HCT116 (cell line): ENCODE measurements around the gene CC2D2B. TPM values are rescaled to one million over a fixed set of nuclear protein-coding genes. Genes with fewer than 3 reads are reported as not detected.
"Not testable (repeated sequence)": the region's sequence is repeated elsewhere in the genome, so short reads cannot be mapped to it uniquely, and the experiment has no call there.

Experiments
- ATAC-seq: fragments of 200-7000 bp; cut with Tn5 transposase; 2 replicates; pipeline ENCODE4 v1.9.1; 2020; ENCODE audit warnings: mild to moderate bottlenecking, moderate library complexity
- BruUV-seq: library from RNA; stranded (reverse); fragments of 400-500 nt; replicated peaks from 2 replicates; lab custom pipeline; 2021; lab: Mats Ljungman, UMichigan
- CTCF ChIA-PET: fragments of 300-600 bp; sonication (Branson Sonifier 250); formaldehyde crosslinking; loops from one replicate; lab custom pipeline; 2021; ENCODE audit warnings: antibody characterized with exemption; lab: Charles Lee
- POLR2A ChIA-PET: fragments of 300-600, 350-600 bp; sonication (Branson Sonifier 250); formaldehyde crosslinking; loops from one replicate; lab custom pipeline; 2021; ENCODE audit warnings: antibody characterized with exemption; lab: Charles Lee
- RAD21 ChIA-PET, 2 experiments: fragments of 300-600 bp; sonication (Branson Sonifier 250); formaldehyde crosslinking; loops; one replicate each; lab custom pipeline; 2023; ENCODE audit warnings: low total read pairs in 2 of 2; ENCODE audit not compliant: uncharacterized antibody in 2 of 2, unreplicated experiment in 2 of 2, low non-redundant PET in 1 of 2; lab: Charles Lee
- DNase-seq: peaks from one replicate; pipeline ENCODE4 v3.0.0-alpha.2; 2010; ENCODE audit warnings: low read depth, low spot score
- H2AFZ ChIP-seq: fragments of 200-600 bp; shearing (Covaris generic), sonication (generic); 2 replicates; pipeline ENCODE4 v1.6.1; 2017; ENCODE audit warnings: low read depth, mixed run types, mixed read lengths, antibody characterized with exemption, low read length; ENCODE audit not compliant: poor library complexity, severe bottlenecking
- H3K27ac ChIP-seq: 2 replicates; pipeline ENCODE4 v1.5.1; 2012; ENCODE audit warnings: low read depth, low read length
- H3K27me3 ChIP-seq: fragments of 200-600 bp; sonication (generic); 2 replicates; pipeline ENCODE4 v1.6.1; 2016; ENCODE audit warnings: mixed run types, low read length, mixed read lengths; ENCODE audit not compliant: insufficient read depth
- H3K36me3 ChIP-seq, 2 experiments: fragments of 200-500 bp in 1 of 2; fragments of 200-600 bp in 1 of 2; sonication (Bioruptor generic) in 1 of 2; sonication (generic) in 1 of 2; 2 replicates each; pipeline versions ENCODE4 v1.5.1 to v1.6.1; 2014 to 2016; ENCODE audit warnings: low read length in 2 of 2, inconsistent platforms in 1 of 2, mixed read lengths in 1 of 2, mixed run types in 1 of 2; ENCODE audit not compliant: insufficient read depth in 2 of 2, control insufficient read depth in 1 of 2
- H3K4me1 ChIP-seq, 2 experiments: fragments of 200-600 bp in 1 of 2; sonication (generic) in 1 of 2; 2 replicates each; pipeline versions ENCODE4 v1.5.1 to v1.6.1; 2012 to 2017; ENCODE audit warnings: low read length in 2 of 2, inconsistent platforms in 1 of 2, mild to moderate bottlenecking in 1 of 2, mixed read lengths in 1 of 2, mixed run types in 1 of 2, moderate library complexity in 1 of 2; ENCODE audit not compliant: insufficient read depth in 2 of 2, control insufficient read depth in 1 of 2
- H3K4me2 ChIP-seq: fragments of 200-600 bp; sonication (generic); 2 replicates; pipeline ENCODE4 v1.6.1; 2017; ENCODE audit warnings: mixed run types, low read length, mixed read lengths
- H3K4me3 ChIP-seq, 2 experiments: fragments of 200-600 bp in 1 of 2; sonication (generic) in 1 of 2; replicated peaks in 1 of 2; 2 replicates each; pipeline ENCODE4 v1.5.1; 2011 to 2016; ENCODE audit warnings: low read length in 2 of 2, control low read depth in 1 of 2, low read depth in 1 of 2, mild to moderate bottlenecking in 1 of 2, mixed read lengths in 1 of 2, mixed run types in 1 of 2
- H3K79me2 ChIP-seq: fragments of 200-600 bp; sonication (generic); 2 replicates; pipeline ENCODE4 v1.6.1; 2017; ENCODE audit warnings: mild to moderate bottlenecking, mixed run types, low read length, moderate library complexity, mixed read lengths; ENCODE audit not compliant: insufficient read depth
- H3K9ac ChIP-seq: fragments of 200-600 bp; sonication (generic); 2 replicates; pipeline ENCODE4 v1.6.1; 2016; ENCODE audit warnings: low read length, mixed read lengths
- H3K9me2 ChIP-seq: fragments of 200-600 bp; sonication (generic), shearing (Covaris generic); 2 replicates; pipeline ENCODE4 v1.6.1; 2017; ENCODE audit warnings: mixed run types, mild to moderate bottlenecking, moderate library complexity; ENCODE audit not compliant: insufficient read depth
- H3K9me3 ChIP-seq, 2 experiments: fragments of 200-500 bp in 1 of 2; fragments of 200-600 bp in 1 of 2; sonication (Bioruptor generic) in 1 of 2; sonication (generic) in 1 of 2; 2 replicates each; pipeline ENCODE4 v1.6.1; 2014 to 2017; ENCODE audit warnings: low read length in 2 of 2, mixed read lengths in 2 of 2, inconsistent platforms in 1 of 2, low read depth in 1 of 2, mild to moderate bottlenecking in 1 of 2, mixed run types in 1 of 2, moderate library complexity in 1 of 2; ENCODE audit not compliant: control insufficient read depth in 1 of 2, insufficient read depth in 1 of 2
- H4K20me1 ChIP-seq: fragments of 200-600 bp; sonication (generic), shearing (Covaris generic); 2 replicates; pipeline ENCODE4 v1.6.1; 2017; ENCODE audit warnings: mixed run types, mild to moderate bottlenecking, moderate library complexity; ENCODE audit not compliant: insufficient read depth
- ATF3 ChIP-seq: IDR thresholded peaks from 2 replicates; pipeline ENCODE4 v1.6.1; 2012
- EGR1 ChIP-seq: IDR thresholded peaks from 2 replicates; pipeline ENCODE4 v1.6.1; 2012; ENCODE audit warnings: low read depth
- EZH2 ChIP-seq: fragments of 200-600 bp; sonication (generic); IDR thresholded peaks from 2 replicates; pipeline ENCODE4 v1.6.1; 2017; ENCODE audit warnings: antibody characterized with exemption, mixed run types
- MAX ChIP-seq: IDR thresholded peaks from 2 replicates; pipeline ENCODE4 v1.6.1; 2012
- POLR2A ChIP-seq: IDR thresholded peaks from 2 replicates; pipeline ENCODE4 v1.7.0; 2011; ENCODE audit warnings: borderline replicate concordance; ENCODE audit not compliant: insufficient read depth, insufficient read length; ENCODE audit errors: extremely low read depth
- RAD21 ChIP-seq: IDR thresholded peaks from 2 replicates; pipeline ENCODE4 v1.6.1; 2012; ENCODE audit warnings: low read depth, mild to moderate bottlenecking
- SP1 ChIP-seq: IDR thresholded peaks from 2 replicates; pipeline ENCODE4 v1.6.1; 2012; ENCODE audit warnings: low read depth
- ZBTB33 ChIP-seq: IDR thresholded peaks from 2 replicates; pipeline ENCODE4 v1.6.1; 2011; ENCODE audit warnings: mild to moderate bottlenecking, low read length, moderate library complexity; ENCODE audit not compliant: insufficient replicate concordance; ENCODE audit errors: extremely low read depth
- intact Hi-C: fragments of 100-400 bp; cut with micrococcal nuclease; formaldehyde crosslinking; loops from 2 replicates; pipeline ENCODE4 v1.10.0; 2022
- total RNA-seq: library from RNA; stranded (reverse); gene quantifications from one replicate; pipeline ENCODE4 v1.2.1, GENCODE V29; 2021; ENCODE audit not compliant: unreplicated experiment

The CC2D2B gene
- total RNA-seq, 1 experiment from 2014 or later: 0.20 TPM

DNA sequence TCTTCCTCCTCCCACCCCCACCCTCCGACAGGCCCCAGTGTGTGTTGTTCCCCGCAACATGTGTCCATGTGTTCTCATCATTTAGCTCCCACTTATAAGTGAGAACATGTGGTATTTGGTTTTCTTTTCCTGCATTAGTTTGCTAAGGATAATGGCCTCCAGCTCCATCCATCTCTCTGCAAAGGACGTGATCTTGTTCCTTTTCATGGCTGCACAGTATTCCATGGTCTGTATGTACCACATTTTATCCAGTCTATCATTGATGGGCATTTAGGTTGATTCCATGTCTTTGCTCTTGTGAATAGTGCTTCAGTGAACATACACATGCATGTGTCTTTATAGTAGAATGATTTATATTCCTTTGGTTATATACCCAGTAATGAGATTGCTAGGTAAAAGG is 140.2 kb downstream of the CC2D2B start:
- H3K4me3 ChIP-seq, ATAC-seq, H3K36me3 ChIP-seq, H3K9me3 ChIP-seq, H3K27me3 ChIP-seq, RAD21 ChIA-PET, DNase-seq, BruUV-seq, H3K4me2 ChIP-seq, H3K9me2 ChIP-seq, H2AFZ ChIP-seq, H4K20me1 ChIP-seq, POLR2A ChIA-PET, H3K9ac ChIP-seq, H3K27ac ChIP-seq: not testable (repeated sequence)
- peaks cover 5 to 12% of the 10 kb centered on the region in 2 experiments for H3K4me1 ChIP-seq
- CTCF ChIA-PET: interaction anchor here (1.2 kb wide), 1 partner anchor 31 kb away, joined by 3 read pairs; no protein-coding TSS in a partner anchor
- intact Hi-C loops: loop anchor here (10.0 kb wide), 1 partner anchor 247 kb away; no protein-coding TSS in a partner anchor
- peaks cover 67% of the 10 kb centered on the region for H3K79me2 ChIP-seq

GRCh38 chr10:96049340-96049739 is 141.6 kb downstream of the CC2D2B start:
- intact Hi-C loops: loop anchor here (10.0 kb wide), 1 partner anchor 245 kb away; no protein-coding TSS in a partner anchor
- no peak overlapping the region for H3K9ac ChIP-seq
- no peak overlapping the region for H3K4me2 ChIP-seq
- no peak for ATAC-seq
- ChIA-PET POLR2A (no interaction called here), RAD21 (no interaction called here), CTCF (no interaction called here)
- no peaks in the 10 kb centered on the region for H3K27me3 ChIP-seq
- H3K4me3 ChIP-seq: no peak overlapping the region
- peaks cover 5 to 8% of the 10 kb centered on the region in 2 experiments; a peak in 3 of 4 replicates for H3K4me1 ChIP-seq
- no peak for TF ChIP-seq SP1
- no TSS peak for BruUV-seq
- H3K27ac ChIP-seq: no peak overlapping the region
- H3K9me2 ChIP-seq: no peaks in the 10 kb centered on the region
- H3K79me2 ChIP-seq: peaks cover 75% of the 10 kb centered on the region
- no peak overlapping the region for H2AFZ ChIP-seq
- no peaks in the 10 kb centered on the region for H3K9me3 ChIP-seq
- peaks cover 7 to 9% of the 10 kb centered on the region in 2 experiments; a peak in 2 of 4 replicates for H3K36me3 ChIP-seq
- H4K20me1 ChIP-seq: no peaks in the 10 kb centered on the region
- DNase-seq: no peak

DNA sequence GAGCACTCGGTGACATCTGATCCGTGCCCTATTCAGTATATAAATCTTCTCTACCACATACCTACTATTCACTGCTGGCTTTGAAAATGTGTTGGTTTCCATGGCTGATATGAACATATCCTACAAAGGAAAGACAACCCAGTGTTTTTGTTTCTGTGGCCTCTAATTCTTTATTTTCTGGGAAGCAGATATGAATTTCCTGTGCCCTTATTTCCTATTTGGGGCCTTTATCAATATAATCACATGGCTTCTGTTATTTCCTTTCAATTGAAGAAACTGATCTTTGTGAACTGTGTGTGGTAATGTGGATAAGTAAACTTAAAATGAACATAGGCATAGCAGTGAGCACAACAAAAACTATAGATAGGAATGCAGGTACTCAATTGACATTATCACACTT is 146.2 kb downstream of the CC2D2B start:
- BruUV-seq: no TSS peak
- Histone ChIP-seq H2AFZ (no peak overlapping the region), H3K4me3 (no peak overlapping the region), H3K9me2 (no peaks in the 10 kb centered on the region), H3K4me1 (no peaks in the 10 kb centered on the region), H3K9me3 (no peaks in the 10 kb centered on the region), H3K27me3 (no peaks in the 10 kb centered on the region), H3K27ac (no peak overlapping the region), H3K9ac (no peak overlapping the region), H4K20me1 (no peaks in the 10 kb centered on the region), H3K36me3 (peaks cover 23 to 24% of the 10 kb centered on the region in 2 experiments; a peak in 3 of 4 replicates), H3K4me2 (no peak overlapping the region), H3K79me2 (peaks cover 32% of the 10 kb centered on the region)
- no peak for DNase-seq
- intact Hi-C loops: no loop called here
- ChIA-PET POLR2A (no interaction called here), RAD21 (no interaction called here), CTCF (no interaction called here)
- ATAC-seq: no peak
- TF ChIP-seq EZH2: no peak
- no peak for TF ChIP-seq ATF3
- TF ChIP-seq ZBTB33: no peak
- no peak for TF ChIP-seq RAD21
- no peak for TF ChIP-seq EGR1
- no peak for TF ChIP-seq POLR2A
- TF ChIP-seq MAX: no peak
